Fibroblast of lung (primary cell): Measurements from ENCODE around the gene CBL. TPM values are rescaled to one million over a fixed set of nuclear protein-coding genes. Genes with fewer than 3 reads are reported as not detected.

Experiments used
- DNase-seq, 2 donors: peaks; one replicate each; pipeline versions ENCODE4 v3.0.0 to v3.0.0-alpha.2; 2010; ENCODE audit warnings: low read depth in 2 of 2
- H2AFZ ChIP-seq: 2 replicates; pipeline ENCODE4 v1.5.1; 2012; ENCODE audit warnings: low read length, control low read depth, inconsistent platforms
- H3K27ac ChIP-seq: 2 replicates; pipeline ENCODE4 v1.5.1; 2011; ENCODE audit warnings: low read length, control low read depth; ENCODE audit not compliant: insufficient read depth
- H3K27me3 ChIP-seq: 2 replicates; pipeline ENCODE4 v1.5.1; 2011; ENCODE audit warnings: mild to moderate bottlenecking, low read length; ENCODE audit not compliant: control insufficient read depth, insufficient read depth
- H3K36me3 ChIP-seq: 2 replicates; pipeline ENCODE4 v1.5.1; 2011; ENCODE audit warnings: low read length; ENCODE audit not compliant: control insufficient read depth, insufficient read depth
- H3K4me1 ChIP-seq: 2 replicates; pipeline ENCODE4 v1.5.1; 2011; ENCODE audit warnings: low read length; ENCODE audit not compliant: control insufficient read depth, insufficient read depth; ENCODE audit errors: extremely low read depth
- H3K4me2 ChIP-seq: 2 replicates; pipeline ENCODE4 v1.5.1; 2011; ENCODE audit warnings: low read length, control low read depth; ENCODE audit not compliant: insufficient read depth; ENCODE audit errors: extremely low read depth
- H3K4me3 ChIP-seq, 4 experiments: fragments of 200-600 bp in 1 of 4; sonication (generic) in 1 of 4; replicated peaks in 1 of 4; 2 replicates each; pipeline ENCODE4 v1.5.1; 2011 to 2016; ENCODE audit warnings: low read length in 4 of 4, low read depth in 3 of 4, mild to moderate bottlenecking in 3 of 4, control low read depth in 2 of 4, inconsistent platforms in 1 of 4, mixed read lengths in 1 of 4; ENCODE audit not compliant: insufficient read depth in 1 of 4; ENCODE audit errors: control extremely low read depth in 1 of 4
- H3K79me2 ChIP-seq: 2 replicates; pipeline ENCODE4 v1.5.1; 2012; ENCODE audit warnings: mild to moderate bottlenecking, low read length, inconsistent platforms; ENCODE audit not compliant: control insufficient read depth, insufficient read depth
- H3K9ac ChIP-seq: 2 replicates; pipeline ENCODE4 v1.5.1; 2011; ENCODE audit warnings: mild to moderate bottlenecking, low read length, control low read depth; ENCODE audit not compliant: insufficient read depth
- H3K9me3 ChIP-seq: 2 replicates; pipeline ENCODE4 v1.5.1; 2012; ENCODE audit warnings: low read depth, low read length; ENCODE audit not compliant: control insufficient read depth, insufficient read depth
- H4K20me1 ChIP-seq: 2 replicates; pipeline ENCODE4 v1.5.1; 2011; ENCODE audit warnings: low read length; ENCODE audit not compliant: control insufficient read depth, insufficient read depth; ENCODE audit errors: extremely low read depth
- CTCF ChIP-seq, 2 donors: IDR thresholded peaks in 1 of 2; conservative IDR thresholded peaks in 1 of 2; 1 replicate in 1 of 2; 2 replicates in 1 of 2; pipeline ENCODE4 v1.5.1; 2011 to 2012; ENCODE audit warnings: low read length in 2 of 2, control low read depth in 1 of 2, inconsistent platforms in 1 of 2, low read depth in 1 of 2, mild to moderate bottlenecking in 1 of 2
- EZH2 ChIP-seq: IDR thresholded peaks from 2 replicates; pipeline ENCODE4 v1.5.1; 2012; ENCODE audit warnings: low read length, control low read depth, mild to moderate bottlenecking; ENCODE audit errors: missing control alignments
- polyA plus RNA-seq, 2 donors: library from polyadenylated mRNA; depleted of rRNA in 1 of 2; stranded (reverse) in 1 of 2; unstranded in 1 of 2; fragments of >200 nt; gene quantifications; 2 replicates each; pipeline ENCODE4 v1.2.1, GENCODE V29; 2011 to 2012; ENCODE audit warnings: missing spikeins in 1 of 2
- total RNA-seq: library from RNA; depleted of rRNA; stranded (reverse); fragments of >200 nt; gene quantifications from 2 replicates; pipeline ENCODE4 v1.2.1, GENCODE V29; 2014

CBL gene
- total and polyA plus RNA-seq, 2 donors (not counting 1 experiment from before 2014, with no cell fraction given) = 11.1 to 12.4 TPM

DNA sequence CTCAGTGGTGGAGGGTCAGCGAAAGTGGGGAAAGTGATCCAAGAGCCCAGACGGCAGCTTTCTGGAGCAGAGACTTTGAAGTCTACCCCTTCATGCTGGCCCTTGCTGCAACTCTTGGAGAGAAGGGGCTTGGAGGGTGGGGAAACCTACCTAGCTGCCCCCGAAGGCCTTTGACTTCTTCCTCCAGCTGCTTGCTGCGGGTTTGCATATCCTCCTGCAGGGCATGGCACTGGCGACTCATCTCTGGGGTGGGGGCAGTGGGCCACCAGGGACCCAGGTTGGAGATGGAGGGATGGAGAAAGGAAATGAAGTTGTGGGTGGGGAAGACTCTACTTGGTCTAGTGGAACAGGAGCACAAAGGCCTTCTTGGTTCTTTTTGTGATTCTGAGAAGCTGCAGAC lies 13.1 kb upstream of the CBL start:
- H3K4me3 ChIP-seq = no peak overlapping the region
- H2AFZ ChIP-seq = no peak overlapping the region

GRCh38 chr11:119193626-119194025 lies 12.5 kb upstream of the CBL start:
- peaks cover 3% of the 10 kb centered on the region for H3K27me3 ChIP-seq
- H3K9ac ChIP-seq = no peak overlapping the region
- no peak overlapping the region for H3K4me2 ChIP-seq
- H3K27ac ChIP-seq = no peak overlapping the region
- H4K20me1 ChIP-seq = no peaks in the 10 kb centered on the region
- DNase-seq = no peak
- H3K9me3 ChIP-seq = no peaks in the 10 kb centered on the region
- H3K79me2 ChIP-seq = no peaks in the 10 kb centered on the region
- TF ChIP-seq EZH2 (no peak), CTCF (conservative IDR thresholded peaks at IDR 0.05 in 1 of 2, IDR thresholded peaks at IDR 0.05 in 1 of 2; ENCODE audit: low read depth in 1 of 2, low read length in 2 of 2) (no peak)
- H3K4me1 ChIP-seq = no peaks in the 10 kb centered on the region
- no peak overlapping the region for H3K4me3 ChIP-seq
- no peaks in the 10 kb centered on the region for H3K36me3 ChIP-seq
- H2AFZ ChIP-seq = no peak overlapping the region

More for the DNA sequence above, 13.1 kb upstream of the CBL start:
- no peak for DNase-seq
- no peak overlapping the region for H3K27ac ChIP-seq
- peaks cover 8% of the 10 kb centered on the region for H3K27me3 ChIP-seq
- no peak overlapping the region for H3K9ac ChIP-seq
- no peaks in the 10 kb centered on the region for H3K4me1 ChIP-seq
- no peak for TF ChIP-seq EZH2
- TF ChIP-seq CTCF (conservative IDR thresholded peaks at IDR 0.05 in 1 of 2, IDR thresholded peaks at IDR 0.05 in 1 of 2; ENCODE audit: low read depth in 1 of 2, low read length in 2 of 2) = no peak
- no peaks in the 10 kb centered on the region for H4K20me1 ChIP-seq
- no peak overlapping the region for H3K4me2 ChIP-seq
- H3K36me3 ChIP-seq = no peaks in the 10 kb centered on the region
- H3K79me2 ChIP-seq = no peaks in the 10 kb centered on the region
- no peaks in the 10 kb centered on the region for H3K9me3 ChIP-seq

DNA sequence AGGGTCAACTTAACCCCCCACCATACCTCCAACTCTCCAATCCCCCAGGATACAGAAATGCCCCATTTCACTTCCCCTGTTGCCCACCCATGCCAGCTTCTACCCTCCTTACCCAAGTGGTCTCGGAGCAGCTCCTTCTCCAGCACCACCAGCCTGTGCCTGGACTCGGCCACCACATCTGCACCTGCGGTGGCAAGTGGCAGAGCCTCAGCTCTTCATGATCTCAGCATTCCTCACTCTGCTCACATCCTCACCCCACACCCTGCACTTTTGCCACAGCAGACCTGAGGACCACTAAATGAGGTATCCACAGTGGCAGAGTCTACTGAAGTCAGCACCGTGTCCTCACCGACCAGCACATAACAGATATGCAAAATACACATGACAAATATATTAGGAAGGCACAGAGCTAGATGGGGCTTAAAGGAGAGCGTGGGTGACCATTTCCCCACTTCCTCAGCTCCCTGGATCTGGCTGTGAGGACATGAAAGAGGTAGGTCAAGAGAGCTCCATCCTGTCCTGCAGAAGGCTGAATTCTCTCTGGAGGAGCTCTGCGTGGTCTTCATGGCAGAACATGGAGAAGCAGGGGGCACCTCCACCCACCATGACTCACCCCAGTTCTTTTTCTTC lies 11.2 kb upstream of the CBL start:
- Histone ChIP-seq H3K4me2 (no peak overlapping the region), H3K4me1 (no peaks in the 10 kb centered on the region), H3K36me3 (no peaks in the 10 kb centered on the region), H3K9me3 (no peaks in the 10 kb centered on the region), H4K20me1 (no peaks in the 10 kb centered on the region), H3K79me2 (no peaks in the 10 kb centered on the region), H3K27me3 (peaks cover 2% of the 10 kb centered on the region), H3K27ac (no peak overlapping the region), H3K9ac (no peak overlapping the region), H2AFZ (no peak overlapping the region), H3K4me3 (no peak overlapping the region)
- TF ChIP-seq CTCF (conservative IDR thresholded peaks at IDR 0.05 in 1 of 2, IDR thresholded peaks at IDR 0.05 in 1 of 2; ENCODE audit: low read depth in 1 of 2, low read length in 2 of 2) (no peak), EZH2 (no peak)
- no peak for DNase-seq
